Kidney capillary endothelial cell (primary cell): ENCODE data around the gene TFDP2.

Source experiments
- DNase-seq: peaks from one replicate; pipeline ENCODE4 v3.0.0-alpha.2; 2018; ENCODE audit warnings: low spot score

The TFDP2 gene

GRCh38 chr3:142072816-142073215 lies 76.5 kb downstream of the TFDP2 start:
- no peak for DNase-seq

- DNase-seq, result no peak
Observed at GRCh38 chr3:142065932-142066331, 83.4 kb downstream of the TFDP2 start.

GRCh38 chr3:142065344-142065743 lies 84.0 kb downstream of the TFDP2 start:
- DNase-seq, result no peak

- DNase-seq, result no peak
Observed at GRCh38 chr3:142064454-142064853, 84.9 kb downstream of the TFDP2 start.

GRCh38 chr3:142057331-142057725 lies 92.0 kb downstream of the TFDP2 start:
- DNase-seq, result no peak

- DNase-seq, result no peak
Observed at GRCh38 chr3:142056656-142057330, 92.6 kb downstream of the TFDP2 start.

GRCh38 chr3:142053835-142054234 lies 95.5 kb downstream of the TFDP2 start:
- DNase-seq, result no peak

- DNase-seq, result peak; percentile 27
Observed at GRCh38 chr3:142053244-142053643, 96.1 kb downstream of the TFDP2 start.

GRCh38 chr3:142051351-142051750 lies 98.0 kb downstream of the TFDP2 start:
- no peak for DNase-seq

GRCh38 chr3:142047021-142047369 lies 102.3 kb downstream of the TFDP2 start:
- DNase-seq, result no peak

- DNase-seq, result no peak
Observed at GRCh38 chr3:142046320-142047020, 102.9 kb downstream of the TFDP2 start.

GRCh38 chr3:142040941-142041491 lies 108.3 kb downstream of the TFDP2 start:
- DNase-seq, result no peak

GRCh38 chr3:142035308-142035922 lies 113.9 kb downstream of the TFDP2 start:
- no peak for DNase-seq

- DNase-seq, result no peak
Observed at GRCh38 chr3:142033292-142033691, 116.1 kb downstream of the TFDP2 start.

GRCh38 chr3:142031575-142031974 lies 117.8 kb downstream of the TFDP2 start:
- DNase-seq, result no peak

GRCh38 chr3:142029791-142030190 lies 119.6 kb downstream of the TFDP2 start:
- no peak for DNase-seq

GRCh38 chr3:142029052-142029642 lies 120.2 kb downstream of the TFDP2 start:
- no peak for DNase-seq

- DNase-seq, result peak; percentile 43
Observed at GRCh38 chr3:142028243-142028777, 121.0 kb downstream of the TFDP2 start.

GRCh38 chr3:142027735-142028134 lies 121.6 kb downstream of the TFDP2 start:
- DNase-seq, result no peak

- no peak for DNase-seq
Observed at GRCh38 chr3:142027300-142027699, 122.0 kb downstream of the TFDP2 start.

GRCh38 chr3:142026333-142026732 lies 123.0 kb downstream of the TFDP2 start:
- no peak for DNase-seq

- DNase-seq, result no peak
Observed at GRCh38 chr3:142022381-142022780, 127.0 kb downstream of the TFDP2 start.
